Measurements from ENCODE around the gene ZEB1.

DNA sequence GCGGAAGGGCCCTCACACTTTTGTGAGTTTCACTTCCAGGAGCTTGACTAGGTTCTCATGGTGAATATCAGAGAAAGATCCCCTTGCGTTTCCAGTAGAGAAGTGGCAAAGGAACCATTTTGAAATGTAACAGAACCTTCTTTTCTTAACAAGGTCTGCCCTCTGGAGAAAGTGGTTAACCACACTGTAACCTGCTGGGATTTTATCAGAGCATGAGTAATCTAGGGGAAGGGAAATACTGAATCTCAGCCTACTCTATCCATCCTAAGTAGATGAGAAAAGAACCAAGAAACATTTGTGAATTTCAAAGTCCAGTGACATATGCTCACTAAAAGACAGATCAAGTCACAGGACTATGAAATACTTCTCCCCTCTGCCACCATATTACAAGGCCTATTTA is 235.5 kb downstream of the ZEB1 start:
- TF ChIP-seq, protein P1, sequence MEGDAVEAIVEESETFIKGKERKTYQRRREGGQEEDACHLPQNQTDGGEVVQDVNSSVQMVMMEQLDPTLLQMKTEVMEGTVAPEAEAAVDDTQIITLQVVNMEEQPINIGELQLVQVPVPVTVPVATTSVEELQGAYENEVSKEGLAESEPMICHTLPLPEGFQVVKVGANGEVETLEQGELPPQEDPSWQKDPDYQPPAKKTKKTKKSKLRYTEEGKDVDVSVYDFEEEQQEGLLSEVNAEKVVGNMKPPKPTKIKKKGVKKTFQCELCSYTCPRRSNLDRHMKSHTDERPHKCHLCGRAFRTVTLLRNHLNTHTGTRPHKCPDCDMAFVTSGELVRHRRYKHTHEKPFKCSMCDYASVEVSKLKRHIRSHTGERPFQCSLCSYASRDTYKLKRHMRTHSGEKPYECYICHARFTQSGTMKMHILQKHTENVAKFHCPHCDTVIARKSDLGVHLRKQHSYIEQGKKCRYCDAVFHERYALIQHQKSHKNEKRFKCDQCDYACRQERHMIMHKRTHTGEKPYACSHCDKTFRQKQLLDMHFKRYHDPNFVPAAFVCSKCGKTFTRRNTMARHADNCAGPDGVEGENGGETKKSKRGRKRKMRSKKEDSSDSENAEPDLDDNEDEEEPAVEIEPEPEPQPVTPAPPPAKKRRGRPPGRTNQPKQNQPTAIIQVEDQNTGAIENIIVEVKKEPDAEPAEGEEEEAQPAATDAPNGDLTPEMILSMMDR (IDR thresholded peaks at IDR 0.05; ENCODE audit: low read length) = no peak
- no peak for TF ChIP-seq EZH2 (optimal IDR thresholded peaks at IDR 0.05; ENCODE audit: low read depth, low read length)
- no peak for TF ChIP-seq EZH2phosphoT487 (IDR thresholded peaks at IDR 0.05; ENCODE audit: low read length)
